GM20000 (cell line): ENCODE results near the gene SLK.

ENCODE experiments used
- DNase-seq: peaks from one replicate; pipeline ENCODE4 v3.0.0; 2012; ENCODE audit warnings: low spot score
- CTCF ChIP-seq: IDR thresholded peaks from 2 replicates; pipeline ENCODE4 v1.5.1; 2012; ENCODE audit warnings: mild to moderate bottlenecking, control low read depth; ENCODE audit errors: extremely low read depth, missing control alignments

Gene SLK

GRCh38 chr10:103922659-103923058 is 44.3 kb upstream of the SLK start:
- no peak for DNase-seq
- TF ChIP-seq CTCF: no peak

- no peak for DNase-seq
- no peak for TF ChIP-seq CTCF
Measured at GRCh38 chr10:103923502-103923901, 43.4 kb upstream of the SLK start.

- DNase-seq: no peak
- no peak for TF ChIP-seq CTCF
Measured at GRCh38 chr10:103925591-103925990, 41.3 kb upstream of the SLK start.

- no peak for DNase-seq
- TF ChIP-seq CTCF: no peak
Measured at GRCh38 chr10:103926722-103927319, 40.1 kb upstream of the SLK start.

- no peak for DNase-seq
- TF ChIP-seq CTCF: no peak
Measured at GRCh38 chr10:103928784-103929183, 38.2 kb upstream of the SLK start.

GRCh38 chr10:103929381-103929921 is 37.5 kb upstream of the SLK start:
- TF ChIP-seq CTCF: no peak
- DNase-seq: no peak

GRCh38 chr10:103930449-103930848 is 36.5 kb upstream of the SLK start:
- DNase-seq: no peak
- TF ChIP-seq CTCF: no peak
